Measurements from ENCODE around the gene ST6GALNAC4. TPM values are rescaled to one million over a fixed set of nuclear protein-coding genes. Genes with fewer than 3 reads are reported as not detected.

Gene ST6GALNAC4
- total RNA-seq, 1 donor from 2014 or later: 40.0 TPM

DNA sequence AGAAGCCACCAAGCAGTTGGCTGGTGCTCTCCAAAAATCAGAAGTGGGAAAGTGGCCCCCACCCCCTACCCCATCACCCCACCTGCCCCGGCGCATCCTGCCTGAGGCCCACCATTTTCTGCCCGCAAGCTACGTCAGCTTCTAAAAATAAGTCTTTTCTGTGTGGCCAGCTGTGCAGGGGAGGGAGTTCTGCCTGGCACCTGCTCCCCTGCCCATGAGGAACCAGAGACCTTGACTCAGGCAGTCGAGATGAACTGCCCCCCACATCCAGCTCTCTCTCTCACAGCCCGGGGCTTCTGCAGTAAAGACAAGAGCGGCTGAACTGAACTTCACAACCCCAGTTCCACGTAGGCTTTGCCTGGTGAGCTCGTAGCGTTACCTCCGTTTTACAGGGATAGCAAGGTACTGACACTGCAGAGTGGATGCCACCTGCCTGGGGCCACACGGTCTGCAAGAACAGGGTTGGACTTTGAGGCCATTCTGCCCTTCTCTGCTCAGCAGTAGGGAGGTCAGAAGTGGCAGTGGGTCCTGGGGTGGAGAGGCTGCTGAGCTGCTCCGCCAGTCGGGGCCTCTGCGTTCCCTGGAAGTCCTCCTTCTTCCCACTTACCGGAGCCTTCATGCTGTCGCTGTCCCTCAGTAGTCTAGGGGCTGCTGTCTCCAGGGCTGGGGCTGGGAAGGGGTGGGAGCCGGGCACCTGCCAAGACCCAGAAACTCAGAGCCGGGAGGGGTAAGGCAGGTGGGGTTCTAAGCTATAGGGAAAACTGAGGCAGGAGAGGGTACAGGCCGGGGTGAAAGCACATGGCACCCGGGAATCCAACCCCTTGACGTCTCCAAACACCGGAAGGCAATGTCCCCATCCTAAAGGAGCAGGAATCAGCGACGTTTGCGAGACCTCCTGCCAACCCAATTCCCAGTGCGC is 781 bp downstream of the ST6GALNAC4 start:
- no peak for DNase-seq (ENCODE audit: low spot score)

DNA sequence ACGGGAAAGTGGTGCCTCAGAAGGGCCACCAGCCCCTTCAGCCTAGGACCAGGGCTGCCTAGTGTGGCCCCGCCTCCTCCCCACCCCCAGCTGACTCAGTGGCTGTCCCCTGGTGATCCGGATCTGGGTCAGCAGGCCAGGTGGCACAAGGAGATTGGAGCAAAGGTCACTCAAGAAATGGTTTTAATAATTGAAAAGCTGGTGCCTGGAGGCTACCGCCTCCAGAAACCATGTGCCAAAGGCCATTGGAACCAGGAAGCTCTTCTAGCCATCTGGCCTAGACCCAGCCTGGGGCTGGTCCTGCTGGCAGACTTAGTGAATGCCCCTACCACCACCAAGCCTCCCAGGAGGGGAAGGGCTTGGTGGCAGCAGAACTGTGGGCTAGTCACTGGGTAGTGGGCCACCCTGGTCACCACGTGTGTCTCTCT is 1.5 kb downstream of the ST6GALNAC4 start:
- DNase-seq (ENCODE audit: low spot score): no peak

DNA sequence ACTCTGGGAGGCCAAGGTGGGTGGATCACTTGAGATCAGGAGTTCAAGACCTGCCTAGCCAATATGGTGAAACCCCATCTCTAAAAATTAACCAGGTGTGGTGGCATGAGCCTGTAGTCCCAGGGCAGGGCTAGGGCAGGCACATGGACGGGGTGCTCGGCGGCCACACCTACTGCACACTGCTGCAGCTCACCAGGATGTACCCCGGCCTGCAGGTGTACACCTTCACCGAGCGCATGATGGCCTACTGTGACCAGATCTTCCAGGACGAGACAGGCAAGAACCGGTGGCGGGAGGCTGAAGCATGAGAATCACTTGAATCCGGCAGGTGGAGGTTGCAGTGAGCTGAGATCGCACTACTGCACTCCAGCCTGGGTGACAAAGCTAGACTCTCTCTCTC is 3.2 kb downstream of the ST6GALNAC4 start:
- no peak for DNase-seq (ENCODE audit: low spot score)

DNA sequence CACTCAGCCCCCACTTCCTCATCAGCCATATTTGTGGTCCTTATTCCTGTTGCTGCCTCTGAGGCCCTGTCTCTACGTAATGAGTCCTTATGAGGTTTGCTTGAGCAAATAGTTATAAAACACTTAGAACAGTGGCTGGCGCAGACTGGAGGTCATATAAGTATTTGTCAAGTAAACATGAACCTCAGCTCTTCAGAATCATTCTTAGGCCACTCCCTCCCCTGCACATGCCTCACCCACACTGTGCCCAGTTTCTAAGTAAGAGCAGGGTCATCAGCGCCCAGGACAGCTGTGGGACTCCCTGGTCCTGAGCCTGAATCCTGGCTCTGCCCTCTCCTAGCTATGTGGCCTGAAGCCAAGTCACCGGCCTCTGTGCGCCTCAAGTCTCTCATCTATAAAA is 4.0 kb downstream of the ST6GALNAC4 start:
- DNase-seq (ENCODE audit: low spot score): no peak

DNA sequence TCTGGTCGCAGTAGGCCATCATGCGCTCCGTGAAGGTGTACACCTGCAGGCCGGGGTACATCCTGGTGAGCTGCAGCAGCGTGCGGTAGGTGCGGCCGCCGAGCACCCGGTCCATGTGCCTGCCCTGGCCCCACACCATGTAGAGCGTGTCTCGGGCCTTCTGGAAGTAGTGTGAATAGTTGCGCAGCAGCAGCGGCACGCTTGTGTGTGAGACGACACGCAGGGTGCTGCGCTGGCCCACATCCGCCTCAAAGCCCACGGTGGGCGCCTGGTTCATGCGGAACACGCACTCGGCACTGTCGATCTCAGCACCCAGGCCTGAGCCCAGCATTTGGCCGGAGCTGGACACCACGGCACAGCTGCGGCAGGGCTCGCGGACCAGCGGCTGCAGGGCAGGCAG is 4.5 kb downstream of the ST6GALNAC4 start:
- no peak for DNase-seq (ENCODE audit: low spot score)

DNA sequence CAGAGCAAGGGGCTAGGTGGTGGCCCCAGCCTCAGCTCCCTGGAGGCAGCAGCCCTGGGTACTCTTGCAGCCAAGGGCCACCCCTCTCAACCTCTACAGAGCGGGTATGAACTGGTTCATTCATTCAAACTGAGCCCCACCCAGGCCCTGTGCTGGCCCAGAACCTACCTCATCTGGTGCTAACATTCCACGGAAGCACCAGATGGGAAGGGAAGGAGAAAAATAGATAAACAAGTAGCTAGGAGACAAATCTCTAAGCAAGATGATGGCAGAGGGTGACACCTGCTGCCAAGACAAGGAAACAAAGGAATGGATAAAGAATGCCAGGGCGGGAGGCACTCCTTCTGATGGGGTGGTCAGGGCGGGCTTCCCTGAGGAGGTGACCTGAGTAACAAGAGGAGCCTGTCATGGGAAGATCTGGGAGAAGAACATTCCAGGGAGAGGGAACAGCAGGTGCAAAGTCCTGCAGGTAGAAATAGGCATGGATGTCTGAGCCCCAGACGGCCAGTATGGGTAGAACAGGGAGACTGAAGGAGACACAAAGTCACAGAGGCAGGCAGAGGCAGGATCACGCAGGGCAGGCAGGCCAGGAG is 6.1 kb downstream of the ST6GALNAC4 start:
- DNase-seq (ENCODE audit: low spot score): no peak

DNA sequence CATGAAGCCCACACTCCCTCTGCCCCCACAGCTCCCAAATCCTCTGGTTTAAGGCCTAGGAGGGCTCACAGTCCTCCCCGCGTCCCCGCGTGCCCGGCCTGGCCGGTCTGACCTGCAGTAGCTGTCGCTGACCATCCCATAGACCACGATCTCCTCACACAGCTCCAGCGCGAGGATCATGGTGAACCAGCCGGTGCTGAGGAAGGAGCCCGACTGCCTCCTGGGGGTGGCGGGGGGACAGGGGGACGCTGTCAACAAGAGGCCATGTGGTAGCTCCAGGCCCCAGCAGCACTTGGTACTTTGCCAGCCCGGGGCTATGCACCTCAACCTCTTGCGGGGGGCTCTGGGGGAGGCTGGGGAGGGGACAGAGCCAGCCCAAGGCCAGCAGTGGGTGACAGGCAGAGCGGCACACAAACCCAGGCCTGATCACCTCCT is 7.0 kb downstream of the ST6GALNAC4 start:
- no peak for DNase-seq (ENCODE audit: low spot score)

DNA sequence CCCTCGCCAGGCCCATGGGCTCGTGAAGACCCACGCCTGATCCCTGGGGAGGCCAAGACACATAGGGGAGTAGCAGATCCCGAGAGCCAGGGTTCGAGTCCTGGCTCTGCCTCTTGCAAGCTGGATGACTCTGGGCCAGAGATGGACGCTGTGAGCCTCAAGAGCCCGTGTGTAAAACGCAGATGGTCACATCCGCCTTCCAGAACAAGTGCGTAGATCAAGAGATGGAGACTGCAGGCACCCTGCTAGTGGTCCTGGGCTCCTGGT is 8.2 kb downstream of the ST6GALNAC4 start:
- DNase-seq (ENCODE audit: low spot score): no peak

DNA sequence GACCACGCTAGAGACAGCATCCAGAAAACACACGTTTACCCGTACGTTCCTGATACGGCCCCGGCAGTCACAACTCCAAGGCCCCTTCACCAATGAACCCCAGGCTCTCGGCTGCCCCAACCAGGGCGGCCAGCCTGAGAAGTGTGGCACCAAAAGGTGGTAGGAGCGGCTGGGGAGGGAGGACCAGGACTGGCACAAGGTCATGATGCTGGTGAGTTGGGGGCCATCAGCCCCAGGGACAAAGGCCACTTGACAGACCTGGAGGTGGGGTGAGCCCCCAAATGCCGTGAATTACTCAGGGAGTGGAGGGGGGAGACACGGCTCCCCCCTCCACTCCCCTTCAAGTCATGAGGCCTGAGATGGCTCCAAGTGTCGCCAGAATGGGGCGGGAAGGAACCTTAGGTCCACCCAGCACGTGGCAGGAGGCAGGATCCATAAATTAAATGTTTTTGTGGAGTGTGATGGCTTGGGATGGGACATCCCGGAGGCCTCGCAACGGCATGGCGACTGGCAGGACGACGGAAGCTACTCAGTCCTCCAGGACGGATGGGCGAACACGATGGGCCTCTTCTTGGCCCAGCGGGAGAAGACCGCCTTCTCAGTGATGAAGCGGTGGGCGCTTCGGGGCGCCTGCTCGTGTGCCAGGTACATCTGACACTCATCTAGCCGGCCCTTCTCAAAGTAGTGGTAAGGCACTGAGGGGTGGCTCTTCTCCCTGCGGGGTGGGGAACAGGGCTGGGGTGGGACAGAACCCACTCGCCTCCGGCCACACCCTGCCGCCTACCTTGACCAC is 8.8 kb downstream of the ST6GALNAC4 start:
- DNase-seq (ENCODE audit: low spot score): no peak

DNA sequence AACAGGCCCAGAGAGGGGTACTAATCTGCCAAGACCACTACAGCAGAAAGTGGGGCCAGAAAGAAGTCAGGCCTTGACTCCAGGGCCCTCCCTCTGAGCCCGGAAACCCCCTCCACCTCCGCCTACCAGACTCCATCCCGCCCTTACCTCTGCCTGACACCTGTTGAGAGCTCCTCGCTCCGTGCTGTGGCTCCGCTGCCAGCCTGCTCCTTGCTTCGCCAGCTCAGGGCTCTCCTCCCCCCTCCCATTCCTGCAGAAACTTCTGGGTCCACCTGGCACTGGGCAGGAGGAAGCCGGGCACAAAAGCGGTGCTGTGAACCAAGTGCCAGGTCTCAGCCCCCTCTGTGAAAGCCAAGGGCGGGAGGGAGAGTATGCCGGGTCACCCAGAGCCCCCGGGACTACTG is 11.1 kb downstream of the ST6GALNAC4 start:
- DNase-seq (ENCODE audit: low spot score): no peak

DNA sequence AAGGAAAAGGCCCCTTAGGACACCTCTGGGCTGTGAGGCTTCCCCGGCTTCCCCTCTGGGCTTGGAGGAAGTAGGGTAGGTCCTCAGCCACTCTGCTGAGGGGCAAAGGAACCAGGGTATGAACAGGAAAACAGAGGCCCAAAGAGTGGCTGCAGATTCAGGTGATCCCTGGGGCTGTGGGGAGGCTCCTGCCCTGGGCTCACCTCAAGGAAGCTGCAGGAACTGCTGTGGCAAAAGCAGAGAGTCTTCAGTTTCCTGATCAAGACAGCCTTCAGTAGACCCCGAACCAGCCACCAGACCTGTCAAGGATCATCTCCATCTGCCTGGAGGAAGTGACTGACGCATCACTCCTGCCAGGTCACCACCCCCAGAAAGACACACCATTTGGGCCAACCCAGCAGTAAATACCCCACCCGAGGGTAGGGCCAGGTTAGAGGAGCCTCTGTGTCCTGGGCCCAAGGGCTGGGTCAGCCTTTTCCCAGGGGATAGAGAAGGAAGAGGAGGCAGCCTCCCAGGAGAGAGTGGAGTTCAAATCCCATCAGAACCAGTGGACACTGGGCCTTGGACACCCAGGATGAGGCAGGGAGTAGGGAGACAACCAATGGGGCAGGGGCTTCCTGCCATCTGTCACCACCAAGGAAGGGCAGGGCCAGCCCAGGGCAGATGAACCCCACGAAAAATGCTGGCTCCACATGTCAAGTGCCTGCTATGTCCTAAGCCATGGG is 11.7 kb downstream of the ST6GALNAC4 start:
- no peak for DNase-seq (ENCODE audit: low spot score)

DNA sequence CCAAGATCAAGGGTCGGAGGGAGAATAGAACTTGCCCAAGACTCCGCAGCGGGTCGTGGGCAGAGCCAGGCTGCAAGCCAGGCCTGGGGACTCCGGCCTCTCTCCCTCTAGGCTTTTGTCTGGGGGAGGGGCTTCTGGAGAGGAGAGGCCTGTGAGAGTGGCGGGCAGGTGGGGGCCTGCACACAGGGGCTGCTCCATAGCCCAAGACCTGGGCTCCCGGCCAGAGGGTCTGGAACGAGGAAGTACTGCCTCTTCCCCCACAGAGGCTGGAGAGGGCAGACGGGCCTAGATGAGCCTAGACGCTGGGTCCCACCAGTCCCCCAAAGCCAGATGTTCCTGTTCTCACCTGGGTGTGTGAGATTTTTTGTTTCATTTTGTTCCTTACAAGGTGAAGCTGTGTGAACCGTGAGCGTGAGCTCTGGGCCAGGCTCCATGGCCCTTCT is 12.3 kb downstream of the ST6GALNAC4 start:
- DNase-seq (ENCODE audit: low spot score): no peak

DNA sequence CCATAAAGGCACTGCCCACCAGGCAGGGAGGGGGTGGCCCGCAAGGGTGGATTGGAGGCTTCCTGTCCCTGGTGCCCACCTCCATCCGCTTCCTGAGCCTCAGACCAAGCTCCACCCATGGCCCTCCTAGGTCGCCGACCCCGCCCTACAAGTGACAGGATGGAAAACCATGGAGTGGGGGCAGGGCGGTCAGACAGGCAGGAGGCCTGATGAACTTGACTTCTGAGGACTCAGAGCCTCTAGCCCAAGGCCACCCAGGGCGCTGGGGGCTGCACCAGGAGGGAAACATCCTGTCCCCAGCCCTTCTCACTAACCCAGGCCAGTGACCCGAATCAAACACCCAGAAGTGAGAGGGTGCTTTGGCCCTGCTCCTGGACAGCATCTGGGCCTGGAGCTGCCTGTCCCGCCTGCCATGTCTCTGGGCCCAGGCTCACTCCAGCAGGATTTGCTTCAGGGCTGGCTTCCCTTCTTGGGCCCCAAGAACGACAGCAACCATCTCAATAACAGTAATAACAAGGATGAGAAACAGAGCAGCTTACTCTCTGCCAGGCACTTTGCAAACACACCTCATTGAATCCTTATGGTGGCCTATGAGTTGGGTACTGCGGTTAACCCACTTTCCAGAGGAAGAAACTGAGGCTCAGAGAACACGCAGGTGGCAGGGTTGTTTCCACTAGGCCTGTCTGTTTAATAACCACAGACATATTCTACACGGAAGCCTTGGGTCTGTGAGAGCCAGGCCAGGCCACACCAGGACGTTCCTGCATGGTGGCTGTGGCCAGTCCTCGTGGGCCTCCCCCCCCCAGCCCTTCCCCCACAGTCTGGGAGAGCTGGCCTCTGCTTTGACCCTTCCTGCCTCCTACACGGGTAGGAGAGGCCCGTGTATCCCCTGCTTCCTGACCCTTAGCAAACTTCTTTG is 13.0 kb downstream of the ST6GALNAC4 start:
- DNase-seq (ENCODE audit: low spot score): no peak

DNA sequence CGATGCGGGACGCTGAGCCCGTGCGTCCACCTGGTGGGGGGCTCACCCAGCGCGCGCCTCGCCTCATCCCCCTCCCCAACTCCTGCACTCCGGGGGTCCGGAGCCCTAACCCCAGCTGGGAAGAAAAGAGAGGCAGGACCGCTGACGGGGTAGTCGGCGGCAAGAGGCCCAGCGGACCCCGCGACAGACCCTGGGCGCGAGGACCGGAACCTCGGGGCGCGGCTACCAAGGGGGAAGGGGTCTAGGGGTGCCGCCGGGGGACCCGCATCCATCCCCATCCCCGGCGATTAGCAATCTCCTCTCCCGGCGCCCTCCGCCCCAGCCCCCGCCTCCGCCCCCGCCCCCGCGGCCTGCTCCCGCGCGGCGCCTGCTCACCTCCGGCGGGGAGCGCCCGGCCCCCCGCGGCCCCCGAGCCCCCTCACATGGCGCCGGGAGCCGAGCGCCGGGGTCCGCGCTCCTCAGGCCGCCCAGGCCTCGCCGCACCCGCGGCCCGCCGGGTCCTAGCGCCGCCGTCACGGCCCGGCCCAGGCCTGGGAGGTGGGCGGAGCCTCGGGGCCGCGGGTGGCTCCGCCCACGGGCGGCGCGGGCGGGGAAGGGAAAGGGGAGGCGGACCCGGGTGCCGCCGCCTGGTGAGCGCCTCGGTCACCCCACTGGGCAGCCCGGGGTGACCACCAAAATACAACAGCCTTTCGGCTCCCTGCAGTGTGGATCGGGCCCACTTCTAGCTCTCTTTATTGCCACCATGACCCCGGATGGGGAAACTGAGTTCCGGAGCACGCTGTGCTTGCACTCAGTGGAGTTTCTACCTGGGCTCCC is 17.5 kb downstream of the ST6GALNAC4 start, which contains the start of gene ST6GALNAC6:
ST6GALNAC6 (minus strand) TSS at position 476 of the 816 bp plus-strand sequence. CDS start 1,622 bp downstream, outside the sequence.
- no peak for DNase-seq (ENCODE audit: low spot score)

DNA sequence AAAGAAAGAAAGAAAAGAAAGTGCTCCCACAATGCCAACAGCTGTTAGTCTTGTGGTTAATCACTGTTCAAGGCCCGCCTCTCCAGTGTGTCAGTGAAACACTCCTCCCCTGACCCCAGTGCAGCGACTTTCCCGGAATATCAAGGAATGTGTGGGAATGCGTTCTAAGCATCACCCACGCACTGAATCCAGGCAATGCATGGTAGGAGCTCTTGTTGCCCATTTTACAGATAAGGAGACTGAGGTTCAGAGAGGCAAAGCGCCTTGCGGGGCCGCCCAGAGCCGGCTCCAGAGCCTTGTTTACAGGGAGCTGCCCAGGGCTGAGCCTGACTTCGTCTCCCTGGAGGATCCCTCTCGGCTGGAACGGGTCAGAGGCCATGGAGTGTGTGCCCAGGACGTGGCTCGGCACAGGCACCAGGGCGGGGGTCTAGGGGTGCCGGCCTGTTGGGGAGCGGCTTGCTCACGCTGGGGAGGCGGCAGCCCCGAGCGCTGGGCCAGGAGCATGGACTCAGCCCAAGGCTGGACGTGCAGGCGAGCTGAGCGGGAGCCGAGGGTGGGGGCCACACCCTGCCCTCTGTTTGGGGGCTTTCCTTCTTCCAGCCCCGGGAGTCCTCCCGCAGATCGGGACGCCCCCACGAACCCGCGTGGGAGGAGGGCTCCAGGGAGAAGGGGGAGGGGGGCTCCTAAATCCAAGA is 18.3 kb downstream of the ST6GALNAC4 start:
- no peak for DNase-seq (ENCODE audit: low spot score)

DNA sequence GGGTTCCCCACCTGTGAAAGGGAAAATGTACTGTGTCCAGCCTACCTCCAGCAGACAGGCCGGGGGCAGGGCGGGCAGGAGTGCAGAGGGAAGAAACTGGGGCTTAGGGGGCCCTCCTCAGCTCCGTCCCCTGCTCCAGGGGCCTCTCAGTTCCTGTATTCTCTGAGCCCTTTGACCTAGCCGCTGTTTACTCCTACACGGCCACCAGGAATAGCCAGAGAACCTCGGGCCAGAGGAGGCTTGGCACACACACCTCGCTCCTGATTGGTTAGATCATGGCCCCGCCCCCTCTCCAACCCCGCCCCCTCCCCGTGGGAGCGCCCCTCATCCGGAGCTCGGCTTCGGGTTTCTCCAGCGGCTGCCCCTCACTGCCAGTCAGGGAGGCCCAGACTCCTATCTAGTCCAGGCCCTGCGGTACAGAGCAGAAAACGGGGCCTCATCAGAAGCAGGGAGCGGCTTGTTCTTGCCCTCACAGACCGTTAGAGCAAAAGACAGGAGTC is 19.6 kb downstream of the ST6GALNAC4 start:
- DNase-seq (ENCODE audit: low spot score): no peak

DNA sequence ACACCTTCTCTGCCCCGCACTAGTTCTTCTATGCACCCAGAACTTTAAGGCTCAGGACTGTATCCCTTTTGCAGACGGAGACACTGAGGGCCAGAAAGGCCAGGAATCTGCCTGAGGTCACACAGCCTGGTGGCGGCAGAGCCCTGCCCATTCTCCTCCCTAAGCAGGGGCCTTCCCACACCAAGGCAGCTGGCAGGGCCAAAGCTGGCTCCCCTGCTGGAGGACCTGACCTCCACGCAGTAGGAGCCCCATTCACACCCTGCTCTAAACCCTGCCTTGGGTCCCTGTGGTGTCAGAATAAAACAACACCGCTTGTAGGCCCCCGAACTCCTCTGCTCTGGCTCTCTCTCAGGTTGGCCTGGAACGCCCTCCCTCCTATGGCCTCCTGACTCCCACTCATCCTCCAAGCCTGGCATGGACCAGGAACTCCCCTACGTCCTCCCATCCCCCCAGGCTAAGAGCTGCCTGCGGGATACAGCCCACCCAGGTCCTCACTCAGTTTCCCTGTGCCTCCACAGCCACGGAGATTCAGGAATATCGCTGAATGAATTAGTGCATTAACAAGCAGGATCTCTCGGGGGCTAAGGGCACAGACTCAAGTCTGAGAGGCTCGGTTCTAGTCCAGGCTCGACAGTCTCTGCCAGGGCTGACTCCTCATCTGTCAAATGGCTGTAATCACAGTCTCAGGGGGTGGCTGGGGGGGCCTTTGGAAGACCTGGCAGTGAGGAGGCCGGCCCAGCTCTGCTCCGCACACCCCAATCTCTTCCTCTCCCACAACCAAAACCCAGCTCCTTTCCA is 20.2 kb downstream of the ST6GALNAC4 start:
- no peak for DNase-seq (ENCODE audit: low spot score)

DNA sequence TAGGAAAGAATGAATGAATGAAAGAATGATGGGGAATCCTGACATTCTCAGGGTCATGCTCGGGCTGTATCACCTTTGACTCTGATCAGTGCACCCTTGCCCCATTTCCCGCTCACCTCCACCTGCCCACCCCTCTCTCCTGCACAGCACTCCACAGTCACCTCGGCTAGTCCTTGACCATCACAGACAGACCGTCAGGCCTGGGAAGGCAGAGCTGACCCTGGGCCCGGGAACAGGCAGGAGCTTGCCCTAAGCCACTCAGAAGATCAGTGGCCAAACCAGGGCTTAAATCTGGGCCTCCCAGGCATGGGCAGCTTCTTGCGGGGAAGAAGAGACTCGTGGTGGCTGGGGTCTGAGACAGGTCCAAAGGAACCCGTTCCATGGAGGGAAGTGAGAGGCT is 21.0 kb downstream of the ST6GALNAC4 start:
- no peak for DNase-seq (ENCODE audit: low spot score)

All from mesenteric fat pad (tissue), 1 donor.